Smooth muscle cell of the brain vasculature (primary cell): ENCODE data around the gene DSCAM.

Experiments used
- DNase-seq: peaks from one replicate; pipeline ENCODE4 v3.0.0-alpha.2; 2012; ENCODE audit warnings: low read depth, low spot score

The DSCAM gene

DNA sequence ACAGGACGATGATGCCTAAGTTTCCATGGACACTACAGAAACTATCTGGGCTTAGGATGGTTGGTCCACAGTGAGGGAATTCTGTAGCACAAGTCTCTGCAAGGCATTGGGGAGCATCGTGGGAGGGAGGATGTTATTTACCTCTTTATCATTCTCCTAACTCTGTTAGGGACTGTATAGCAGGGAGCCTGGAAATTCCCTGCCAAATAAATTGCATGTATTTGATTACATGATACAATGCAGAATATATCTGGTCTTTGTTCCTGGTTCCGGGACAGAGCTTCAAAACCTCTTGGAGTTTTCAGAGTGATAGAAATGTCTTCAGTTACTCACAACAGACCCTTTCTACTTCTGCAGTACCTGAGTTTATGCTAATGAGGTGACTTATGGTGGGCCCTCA lies 593.8 kb downstream of the DSCAM start:
- DNase-seq = no peak

DNA sequence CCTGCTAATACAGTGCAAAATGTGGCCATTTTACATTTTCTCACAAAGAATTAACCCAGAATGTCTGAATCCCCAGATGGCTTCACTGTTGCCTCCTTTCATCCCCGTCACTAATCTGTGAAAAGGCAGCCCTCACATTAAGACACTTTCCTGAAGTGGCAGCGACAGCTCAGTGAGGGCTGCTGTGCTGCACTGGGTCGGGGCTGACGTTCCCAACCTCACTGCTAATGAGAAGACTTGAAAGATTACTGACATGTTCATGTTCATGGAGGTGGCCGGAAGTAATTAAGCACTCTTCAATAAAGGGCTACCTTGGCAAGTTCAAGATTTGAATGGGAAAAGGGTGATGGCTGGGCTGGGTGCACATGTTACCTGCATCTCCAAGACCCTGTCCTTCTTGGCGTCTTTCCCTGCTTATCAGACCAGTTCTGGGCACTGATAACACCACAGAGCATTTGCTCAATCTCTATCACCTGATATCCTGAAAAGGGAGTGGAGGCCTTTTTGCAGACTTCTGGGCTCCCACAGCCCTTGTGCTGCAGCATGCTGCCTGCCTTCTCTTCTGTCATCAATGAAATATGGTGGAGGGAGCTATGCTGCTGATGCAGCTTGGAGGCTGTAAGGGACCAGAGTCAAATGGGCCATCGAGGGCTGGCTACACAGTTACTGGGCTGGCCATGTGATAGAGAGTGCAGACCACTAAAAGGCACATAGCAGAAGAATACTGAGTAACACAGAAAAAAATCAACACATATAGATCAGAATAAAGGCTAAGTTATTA lies 596.3 kb downstream of the DSCAM start:
- no peak for DNase-seq

DNA sequence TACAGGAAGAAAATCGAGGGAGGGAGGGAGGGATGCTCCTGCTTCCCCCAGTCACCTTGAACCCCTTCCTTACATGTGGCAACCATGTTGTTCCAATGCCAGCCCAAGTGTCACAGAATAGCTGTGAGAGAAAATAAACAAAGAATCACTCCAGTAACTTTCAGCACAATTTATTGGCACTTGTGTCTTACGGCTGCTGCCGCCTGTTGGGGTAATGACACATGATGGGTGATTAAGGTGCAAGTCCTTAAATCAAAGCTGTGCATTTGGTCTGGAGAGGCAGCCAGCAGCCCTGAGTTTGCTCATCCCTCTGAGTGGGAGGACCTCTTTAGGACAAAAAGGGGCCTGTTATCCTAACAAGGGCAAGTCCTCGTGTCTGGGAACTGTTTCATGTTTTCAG lies 602.0 kb downstream of the DSCAM start:
- no peak for DNase-seq

DNA sequence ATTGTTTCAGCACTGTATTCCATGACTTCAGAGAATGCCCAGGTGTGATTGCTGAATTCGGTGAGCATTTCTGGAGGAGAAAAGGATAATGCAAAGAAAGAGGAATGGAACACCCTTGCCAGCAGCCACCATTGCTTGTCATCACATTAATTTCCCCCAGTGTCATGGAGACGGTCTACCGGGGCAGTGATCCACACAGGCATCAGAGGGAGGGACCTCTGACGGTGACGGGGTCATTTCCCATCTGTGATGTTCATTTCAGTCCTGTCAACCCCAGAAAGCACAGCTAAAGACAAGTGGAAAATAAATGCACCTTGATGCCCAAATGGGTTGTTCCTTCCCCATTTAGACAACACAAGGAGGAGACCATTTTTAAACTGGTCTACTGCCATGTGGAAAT lies 603.3 kb downstream of the DSCAM start:
- DNase-seq = no peak

DNA sequence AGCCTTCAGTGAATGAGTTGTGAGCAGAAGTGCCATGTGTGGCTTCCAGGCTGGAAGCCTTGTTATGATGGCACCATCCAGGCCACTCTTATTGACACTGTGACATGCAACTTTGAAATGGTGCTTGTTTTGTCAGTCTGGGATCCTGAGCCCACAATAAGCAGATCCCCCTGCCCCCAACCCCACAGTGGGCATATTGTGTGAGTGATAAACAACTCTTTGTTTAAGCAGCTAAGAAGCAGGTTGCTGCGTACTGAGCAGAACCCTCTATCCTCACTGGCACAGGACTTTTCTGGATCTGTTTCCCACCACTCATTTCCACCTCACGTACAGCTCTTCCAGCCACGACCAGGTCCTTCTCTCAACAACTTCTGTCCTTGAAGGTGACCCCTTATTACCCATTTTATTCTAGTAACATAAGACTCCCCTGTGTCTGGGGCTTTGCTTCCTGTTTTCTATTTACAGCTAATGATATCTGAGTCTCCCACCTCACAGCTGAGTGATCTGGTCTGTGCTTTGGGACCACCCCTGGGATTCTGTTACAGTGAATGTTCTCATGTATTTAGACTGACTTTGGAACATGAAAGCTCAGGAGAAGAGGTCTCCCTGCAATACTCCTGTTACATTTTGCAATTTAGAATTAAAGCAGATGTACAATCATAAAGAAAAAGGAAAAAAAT lies 604.2 kb downstream of the DSCAM start:
- no peak for DNase-seq

DNA sequence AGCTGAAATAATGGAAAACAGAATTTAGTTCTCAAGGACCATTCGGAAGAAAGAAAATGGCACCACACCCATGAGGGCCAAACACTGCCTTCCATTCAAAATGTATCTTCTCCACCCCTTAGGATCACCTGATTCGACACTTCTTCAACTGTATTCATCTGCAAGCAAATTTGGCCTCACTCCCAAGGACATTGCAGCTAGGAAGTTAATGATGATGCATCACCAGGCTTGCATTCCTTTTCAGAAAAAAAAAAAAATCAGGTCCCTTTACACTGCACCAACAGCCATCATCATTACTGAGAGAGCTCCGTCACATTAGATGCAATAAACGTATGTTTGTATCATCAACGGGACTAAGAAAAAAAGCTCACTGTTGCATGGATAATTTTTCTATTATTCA lies 611.4 kb downstream of the DSCAM start:
- DNase-seq = no peak

DNA sequence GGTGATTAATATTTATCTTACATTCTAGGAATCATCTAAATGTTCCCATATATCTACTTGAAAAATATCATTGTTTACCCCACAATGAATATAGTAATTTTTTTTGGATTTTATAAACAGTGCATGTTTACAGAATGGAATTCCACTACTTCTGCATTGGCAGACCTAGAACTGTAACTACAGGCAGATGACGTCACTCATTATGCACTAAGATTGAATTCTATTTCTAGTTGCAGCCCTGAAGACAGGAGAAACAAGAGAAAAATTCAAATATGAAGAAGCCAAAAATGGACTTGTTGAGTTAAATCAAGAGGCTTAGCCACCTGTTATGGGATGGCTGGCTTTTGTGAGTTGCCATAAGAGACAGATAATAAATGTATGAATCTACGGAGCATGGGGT lies 615.0 kb downstream of the DSCAM start:
- no peak for DNase-seq

DNA sequence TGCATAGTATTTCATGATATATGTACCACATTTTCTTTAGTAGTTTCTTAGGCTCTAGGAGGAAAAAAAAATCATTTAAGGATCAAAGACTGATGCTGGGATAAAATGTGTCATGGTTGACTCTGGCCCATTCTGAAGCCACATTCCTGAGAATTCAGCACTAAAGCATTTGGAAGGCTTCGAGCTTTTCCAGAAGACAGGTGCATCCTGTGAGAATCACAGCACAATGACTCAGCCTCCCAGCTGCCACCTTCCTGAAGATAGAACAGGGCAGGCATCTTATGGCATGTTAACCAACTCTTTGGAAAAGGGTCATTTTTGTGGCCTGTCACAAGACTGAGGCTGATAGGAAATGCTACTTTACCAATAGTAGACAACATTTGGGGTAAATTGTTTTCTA lies 619.9 kb downstream of the DSCAM start:
- DNase-seq = no peak

DNA sequence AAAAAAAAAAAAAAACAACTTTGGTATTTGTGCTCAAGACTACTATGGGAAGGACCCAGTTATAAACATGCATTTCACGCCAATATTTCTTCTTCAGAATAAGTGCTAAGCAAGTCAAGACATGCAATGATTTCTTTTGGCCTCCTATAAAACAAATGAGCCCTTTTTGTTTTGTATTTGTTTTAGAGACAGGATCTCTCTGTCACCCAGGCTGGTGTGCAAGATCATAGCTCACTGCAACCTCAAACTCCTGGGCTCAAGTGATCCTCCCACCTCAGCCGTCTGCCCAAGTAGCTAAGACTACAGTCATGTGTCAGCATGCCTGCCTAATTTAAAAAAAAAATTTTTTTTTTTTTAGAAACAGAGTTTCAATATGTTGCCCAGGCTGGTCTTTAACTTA lies 631.0 kb downstream of the DSCAM start:
- no peak for DNase-seq

DNA sequence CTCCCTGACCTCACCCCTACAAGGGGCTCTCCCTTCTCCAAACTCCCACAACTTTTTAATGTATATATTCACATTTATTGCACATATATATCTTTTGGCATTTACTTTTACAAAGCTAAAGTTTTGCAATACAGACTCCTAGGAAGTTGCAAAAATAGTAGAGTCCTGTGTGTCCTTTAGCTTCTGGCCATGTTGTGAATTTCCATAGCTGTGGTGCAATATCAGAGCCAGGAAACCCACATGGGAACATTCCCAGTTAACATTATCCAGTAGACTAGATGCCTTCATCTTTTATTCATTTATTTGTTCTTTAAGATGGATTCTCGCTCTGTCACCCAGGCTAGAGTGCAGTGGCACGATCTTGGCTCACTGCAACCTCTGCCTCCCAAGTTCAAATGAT lies 636.7 kb downstream of the DSCAM start:
- DNase-seq = no peak

DNA sequence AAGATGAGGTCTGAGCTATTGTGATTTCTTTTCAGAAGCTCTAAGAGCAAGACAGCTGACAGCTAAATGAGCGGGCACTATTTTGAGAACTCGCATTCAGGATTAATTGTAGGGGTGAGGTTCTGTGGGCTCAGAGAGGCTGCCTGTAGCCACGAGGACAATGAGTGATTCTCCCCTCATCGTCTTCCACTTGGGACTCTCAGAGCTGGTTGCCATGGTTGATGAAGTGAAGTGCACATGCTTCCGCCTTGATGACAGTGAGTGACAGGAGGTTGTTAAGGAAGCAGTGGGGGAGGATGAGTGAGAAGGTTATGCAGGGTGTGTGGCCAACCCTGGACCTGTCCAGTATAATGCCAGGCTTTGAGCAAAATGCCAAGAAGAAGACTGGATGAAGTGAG lies 638.0 kb downstream of the DSCAM start:
- DNase-seq = no peak

DNA sequence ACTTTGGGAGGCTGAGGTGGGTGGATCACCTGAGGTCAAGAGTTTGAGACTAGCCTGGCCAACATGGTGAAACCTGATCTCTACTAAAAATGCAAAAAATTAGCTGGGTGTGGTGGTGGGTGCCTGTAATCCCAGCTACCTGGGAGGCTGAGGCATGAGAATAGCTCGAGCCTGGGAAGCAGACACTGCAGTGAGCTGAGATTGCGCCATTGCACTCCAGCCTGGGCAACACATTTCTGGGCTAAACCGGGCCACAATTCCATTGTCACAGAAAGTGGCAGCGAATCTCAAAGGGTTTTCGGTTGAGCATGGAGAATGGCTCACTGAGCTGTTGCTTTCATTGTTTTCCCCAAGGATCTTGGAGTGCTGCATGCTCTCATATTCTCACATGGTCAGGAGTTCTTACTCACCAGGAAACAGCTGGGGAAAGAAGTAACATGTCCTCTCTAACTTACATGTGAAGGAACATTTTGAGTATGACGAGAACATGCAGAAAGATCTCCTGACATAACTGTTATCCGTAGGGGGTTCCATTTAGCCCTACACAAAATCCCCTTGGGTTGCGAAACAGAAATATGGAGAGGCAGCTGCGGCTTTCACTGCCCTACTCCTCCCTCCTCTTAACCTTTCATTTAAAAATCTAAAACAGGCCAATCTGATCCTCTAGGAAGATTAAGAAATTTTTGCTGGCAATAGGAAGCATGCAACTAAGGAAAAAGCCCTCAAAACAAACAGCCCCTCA lies 638.6 kb downstream of the DSCAM start:
- DNase-seq = no peak

DNA sequence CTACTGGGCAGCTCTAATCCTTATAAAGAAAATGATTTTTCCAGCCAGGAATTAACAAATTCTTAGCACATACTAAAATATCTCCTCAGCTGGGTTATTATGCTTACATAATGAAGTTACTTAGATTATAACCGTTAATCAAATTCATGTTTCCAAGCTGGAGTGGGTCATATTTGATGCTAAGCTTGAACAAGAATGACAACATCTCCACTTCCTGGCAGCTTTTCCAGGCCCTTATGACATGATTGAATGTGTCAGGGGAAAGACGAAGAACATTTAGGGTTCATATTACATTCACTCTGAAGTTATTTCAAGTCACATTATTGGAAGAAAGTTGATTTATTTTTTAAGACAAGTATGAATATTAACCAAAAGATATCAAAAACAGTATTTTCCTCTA lies 646.0 kb downstream of the DSCAM start:
- no peak for DNase-seq

DNA sequence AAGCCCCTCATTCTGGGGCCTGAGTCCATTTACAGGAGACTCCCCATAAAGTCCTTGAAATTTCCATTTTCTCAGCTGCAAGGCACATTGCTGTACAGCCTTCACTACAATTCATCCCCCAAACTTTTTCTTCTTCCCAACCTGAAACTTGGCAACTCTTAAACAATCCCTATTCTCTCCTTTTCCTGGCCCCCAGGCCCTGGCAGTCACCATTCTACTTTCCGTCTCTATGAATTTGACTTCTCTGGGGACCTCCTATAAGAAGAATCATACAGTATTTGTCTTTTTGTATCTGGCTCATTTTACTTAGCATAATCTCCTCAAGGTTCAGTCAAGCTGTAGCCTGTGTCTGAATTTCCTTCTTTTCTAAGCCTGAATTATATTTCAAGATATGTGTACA lies 646.8 kb downstream of the DSCAM start:
- DNase-seq = no peak

DNA sequence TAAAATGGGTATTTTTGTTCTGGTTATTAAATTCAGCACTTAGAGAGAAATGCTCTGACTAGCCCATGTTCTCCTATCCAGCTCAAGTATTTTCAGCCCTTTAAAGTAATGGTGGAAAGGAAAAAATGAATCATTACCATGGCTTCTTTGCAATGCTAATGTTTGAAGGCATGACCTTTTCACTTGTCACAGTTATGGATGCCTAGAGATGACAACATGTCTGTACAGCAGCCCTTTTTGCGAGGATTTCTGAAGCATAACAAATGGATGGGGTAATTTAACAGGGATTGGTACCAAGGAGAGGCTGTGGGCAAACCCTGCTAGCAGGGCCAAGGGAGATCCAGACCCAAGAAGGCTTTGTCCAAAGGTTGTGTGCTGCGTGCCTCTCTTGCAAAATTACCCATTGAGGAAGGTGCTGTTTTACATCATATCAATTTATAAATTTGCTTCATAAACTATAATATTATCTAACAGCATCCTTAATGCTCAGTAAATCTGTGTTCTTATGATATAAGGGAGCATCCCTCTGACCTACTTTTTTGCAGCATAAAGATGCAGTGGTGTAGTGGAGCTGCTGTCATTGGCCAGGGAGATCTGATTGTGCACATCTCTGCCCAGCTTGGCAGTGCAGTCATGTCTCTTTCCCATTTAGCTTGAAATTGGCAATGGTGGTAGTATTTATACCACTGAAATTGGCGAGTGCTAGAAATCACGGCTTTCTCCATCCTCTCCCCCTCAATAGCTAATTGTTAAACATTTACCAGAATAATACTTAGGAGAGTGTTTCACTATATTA lies 652.6 kb downstream of the DSCAM start:
- no peak for DNase-seq

DNA sequence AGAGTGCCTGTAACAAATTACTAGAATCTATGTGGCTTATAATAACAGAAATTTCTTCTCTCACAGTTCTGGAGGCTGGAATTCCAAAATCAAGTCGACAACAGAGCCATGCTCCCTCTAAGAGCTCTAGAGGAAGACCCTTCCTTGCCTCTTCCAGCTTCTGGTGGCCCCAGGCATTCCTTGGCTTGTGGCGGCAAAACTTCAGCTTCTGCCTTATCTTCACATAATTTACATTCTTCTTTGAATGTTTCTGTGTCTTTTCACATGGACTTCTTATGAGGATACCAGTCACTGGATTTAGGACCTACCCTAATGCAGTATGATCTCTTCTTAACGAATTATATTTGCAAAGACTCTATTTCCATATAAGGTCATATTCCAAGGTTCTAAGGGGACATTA lies 655.3 kb downstream of the DSCAM start:
- DNase-seq = no peak

DNA sequence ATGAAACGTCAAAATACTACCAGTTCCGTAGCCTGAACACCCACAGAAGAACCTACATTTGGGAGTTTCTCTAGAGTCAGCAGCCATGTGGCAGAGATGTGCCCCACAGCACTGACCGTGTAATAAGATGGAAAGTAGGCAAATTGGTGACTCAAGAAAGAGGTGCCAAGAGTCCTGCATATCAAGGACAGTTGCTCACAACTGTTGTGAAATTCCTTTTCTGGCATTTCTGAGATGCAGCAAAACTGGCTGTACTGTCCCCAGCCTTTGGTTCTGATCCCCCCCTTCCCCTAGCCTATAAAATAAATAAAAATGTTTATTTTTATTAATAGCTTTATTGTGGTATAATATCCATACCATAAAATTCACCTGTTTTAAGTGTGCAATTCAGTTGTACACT lies 655.8 kb downstream of the DSCAM start:
- DNase-seq = no peak

DNA sequence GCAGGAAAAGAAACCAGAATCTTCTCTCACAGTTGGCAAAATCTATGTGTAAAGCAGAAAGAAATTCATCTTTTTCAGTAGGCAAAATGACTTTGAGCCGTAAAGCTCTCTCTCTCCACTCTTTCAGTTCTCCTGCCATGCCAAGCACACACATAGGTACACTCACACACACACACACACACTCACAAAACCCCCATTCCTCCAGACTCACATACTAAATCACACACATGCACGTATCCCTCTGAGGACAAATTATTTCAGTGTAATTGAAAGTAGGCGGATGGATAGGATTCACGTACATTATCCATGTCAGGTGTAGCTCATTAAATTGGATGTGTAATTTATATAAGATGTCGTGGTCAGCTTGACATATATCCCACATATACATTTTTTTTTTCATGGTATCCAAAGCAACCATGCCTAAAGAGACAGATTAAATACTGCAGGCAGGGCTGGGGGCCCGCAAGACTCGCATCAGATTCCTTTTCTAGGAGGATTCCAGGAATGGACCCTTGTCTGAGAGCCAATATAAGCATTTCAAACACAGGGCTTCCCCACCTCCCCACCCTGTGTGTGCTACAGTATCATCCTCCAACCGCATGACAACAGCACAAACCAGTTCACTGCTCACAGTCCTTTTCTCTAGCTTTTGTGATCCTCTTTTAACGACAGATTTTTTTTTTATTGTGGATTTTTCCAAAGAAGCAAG lies 658.9 kb downstream of the DSCAM start:
- no peak for DNase-seq

DNA sequence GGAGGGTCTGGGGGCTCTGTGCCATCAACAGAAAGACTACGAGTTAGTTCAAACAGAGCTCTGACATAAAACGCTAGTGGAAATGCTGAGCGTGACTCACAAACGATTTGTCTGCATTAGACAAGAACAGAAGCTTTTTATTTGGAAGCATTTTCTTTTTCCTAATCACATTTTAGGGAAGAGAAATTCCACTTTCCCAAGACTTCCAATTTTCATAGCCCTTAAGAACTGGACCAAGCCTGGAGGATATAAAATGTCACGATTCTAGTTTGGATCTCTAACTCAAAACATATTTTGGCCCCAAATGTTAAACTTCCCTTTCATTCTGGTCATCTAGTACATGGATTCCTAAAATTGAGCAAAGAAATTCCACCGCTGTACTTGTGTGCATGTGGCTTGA lies 659.7 kb downstream of the DSCAM start:
- no peak for DNase-seq

DNA sequence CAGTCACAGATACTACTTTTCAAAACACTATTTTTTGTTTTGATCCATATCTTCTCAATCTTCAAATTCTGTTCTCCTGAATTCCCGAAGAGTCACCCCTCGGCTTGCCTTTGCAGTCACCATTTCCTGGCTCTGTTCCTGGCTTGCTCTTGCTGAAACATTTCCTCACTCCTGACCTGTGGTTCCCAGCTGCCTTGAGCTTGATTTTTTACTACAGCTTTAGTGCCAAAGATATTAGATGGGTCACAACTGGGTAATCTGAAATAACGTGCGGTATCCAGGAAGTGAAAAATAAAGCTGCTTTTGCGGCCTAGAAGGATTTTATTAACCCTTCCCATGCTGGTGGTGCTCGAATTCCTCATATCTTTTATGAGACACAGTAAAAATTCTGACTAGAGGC lies 660.9 kb downstream of the DSCAM start:
- DNase-seq = no peak

DNA sequence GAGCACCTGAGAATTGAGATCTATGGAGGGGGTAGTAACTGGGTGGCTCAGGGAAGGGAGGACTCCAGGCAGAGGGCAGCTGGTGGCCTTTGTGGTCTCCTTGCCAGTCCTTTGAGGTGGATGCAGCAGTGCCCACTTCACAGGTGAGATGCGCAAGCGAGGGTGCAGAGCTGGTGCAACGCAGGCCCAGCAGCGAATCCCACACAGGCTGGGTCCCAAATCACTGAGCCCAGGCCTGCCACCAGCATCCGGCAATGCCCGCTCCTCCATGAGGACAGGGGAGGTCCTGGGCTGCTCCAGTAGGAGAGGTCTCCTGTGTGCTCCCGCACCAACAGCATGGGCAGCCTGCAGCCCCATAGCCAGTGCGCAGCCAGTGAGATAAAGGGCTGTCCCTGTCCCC lies 661.8 kb downstream of the DSCAM start:
- DNase-seq = no peak
